ENCODE measurements around the gene NCKAP1. TPM values are rescaled to one million over a fixed set of nuclear protein-coding genes. Genes with fewer than 3 reads are reported as not detected.

NCKAP1 gene
- total RNA-seq, 1 experiment from 2014 or later: 162 TPM

DNA sequence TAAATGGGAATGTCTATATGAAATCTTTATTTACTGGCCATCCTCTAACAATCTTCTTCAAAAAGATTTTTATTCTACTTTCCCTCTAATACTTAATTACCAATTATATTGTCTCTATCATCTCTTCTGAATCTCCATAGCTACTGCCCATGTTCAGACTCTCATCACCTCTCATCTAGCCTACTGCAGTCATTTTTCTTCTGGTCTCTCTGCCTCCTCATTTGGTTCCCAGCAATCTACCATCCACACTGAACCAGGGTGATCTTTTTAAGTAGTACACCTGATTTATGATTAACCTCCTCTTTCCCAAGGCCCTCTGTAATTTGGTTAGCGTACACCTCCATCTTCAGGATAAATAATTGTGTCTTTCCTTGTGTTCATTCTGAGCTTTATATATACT, 57.6 kb downstream of the NCKAP1 start:
- no peaks in the 10 kb centered on the region for H3K9me3 ChIP-seq
- DNase-seq: no peak
- TF ChIP-seq, protein P1, sequence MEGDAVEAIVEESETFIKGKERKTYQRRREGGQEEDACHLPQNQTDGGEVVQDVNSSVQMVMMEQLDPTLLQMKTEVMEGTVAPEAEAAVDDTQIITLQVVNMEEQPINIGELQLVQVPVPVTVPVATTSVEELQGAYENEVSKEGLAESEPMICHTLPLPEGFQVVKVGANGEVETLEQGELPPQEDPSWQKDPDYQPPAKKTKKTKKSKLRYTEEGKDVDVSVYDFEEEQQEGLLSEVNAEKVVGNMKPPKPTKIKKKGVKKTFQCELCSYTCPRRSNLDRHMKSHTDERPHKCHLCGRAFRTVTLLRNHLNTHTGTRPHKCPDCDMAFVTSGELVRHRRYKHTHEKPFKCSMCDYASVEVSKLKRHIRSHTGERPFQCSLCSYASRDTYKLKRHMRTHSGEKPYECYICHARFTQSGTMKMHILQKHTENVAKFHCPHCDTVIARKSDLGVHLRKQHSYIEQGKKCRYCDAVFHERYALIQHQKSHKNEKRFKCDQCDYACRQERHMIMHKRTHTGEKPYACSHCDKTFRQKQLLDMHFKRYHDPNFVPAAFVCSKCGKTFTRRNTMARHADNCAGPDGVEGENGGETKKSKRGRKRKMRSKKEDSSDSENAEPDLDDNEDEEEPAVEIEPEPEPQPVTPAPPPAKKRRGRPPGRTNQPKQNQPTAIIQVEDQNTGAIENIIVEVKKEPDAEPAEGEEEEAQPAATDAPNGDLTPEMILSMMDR (IDR thresholded peaks at IDR 0.05; ENCODE audit: insufficient read depth in 1 of 2, low read depth in 1 of 2, low read length in 1 of 2, severe bottlenecking in 1 of 2, unreplicated experiment in 1 of 2): no peak
- ChIA-PET CTCF (interaction anchor here (0.5 to 2.2 kb wide), 8 partner anchors 9 to 416 kb away, joined by 3 to 20 read pairs (median 3); no protein-coding TSS in a partner anchor), POLR2A (interaction anchor here (1.1 kb wide), 1 partner anchor 213 kb away, joined by 3 read pairs; no protein-coding TSS in a partner anchor)
- no peaks in the 10 kb centered on the region for H3K36me3 ChIP-seq (ENCODE audit: control insufficient read depth, insufficient read depth, low read length)
- no peaks in the 10 kb centered on the region for H3K27me3 ChIP-seq (replicated peaks; ENCODE audit: control insufficient read depth, insufficient read depth, low read length)
- H3K4me1 Mint-ChIP-seq (ENCODE audit: low read depth, unreplicated experiment): no peaks in the 10 kb centered on the region
- no peak overlapping the region for H3K4me3 ChIP-seq (ENCODE audit: low read depth, low read length)
- no peak overlapping the region for H3K27ac Mint-ChIP-seq (ENCODE audit: unreplicated experiment)
- no TSS peak for BruUV-seq (replicated peaks)
- peaks cover 50% of the 10 kb centered on the region for H3K36me3 Mint-ChIP-seq (ENCODE audit: insufficient read depth, unreplicated experiment)
- intact Hi-C loops (cut with micrococcal nuclease; ENCODE audit: unreplicated experiment): loop anchor here (1.0 to 10.0 kb wide), 5 partner anchors 112 to 796 kb away; partner anchors contain the start of gene NUP35
- H3K4me1 ChIP-seq: no peaks in the 10 kb centered on the region
- H3K4me3 Mint-ChIP-seq (ENCODE audit: unreplicated experiment): no peak overlapping the region
- H3K9me3 Mint-ChIP-seq (ENCODE audit: unreplicated experiment): no peaks in the 10 kb centered on the region
- H3K27me3 Mint-ChIP-seq (ENCODE audit: insufficient read depth, unreplicated experiment): no peaks in the 10 kb centered on the region

DNA sequence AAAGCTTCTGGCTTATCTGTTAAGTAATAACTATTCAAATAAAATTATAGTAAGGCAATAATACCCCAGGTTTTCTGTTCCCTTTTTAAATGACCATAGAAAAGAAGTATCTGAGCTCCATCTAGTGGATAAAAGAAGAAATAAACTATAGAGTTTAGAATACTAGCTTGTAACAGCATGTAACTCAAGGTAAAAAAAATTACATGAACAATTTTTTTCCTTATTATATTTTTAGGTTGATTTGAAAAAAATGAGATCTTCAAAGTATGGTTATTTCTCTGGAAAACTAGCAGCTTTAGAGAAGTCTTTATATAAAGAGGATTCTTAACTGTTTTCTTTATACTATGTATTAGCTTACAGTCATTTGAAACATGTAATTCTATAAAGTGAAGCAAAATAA, 58.1 kb downstream of the NCKAP1 start:
- H3K36me3 Mint-ChIP-seq (ENCODE audit: insufficient read depth, unreplicated experiment): peaks cover 49% of the 10 kb centered on the region
- no peak overlapping the region for H3K27ac Mint-ChIP-seq (ENCODE audit: unreplicated experiment)
- ChIA-PET POLR2A (interaction anchor here (1.1 kb wide), 1 partner anchor 212 kb away, joined by 3 read pairs; no protein-coding TSS in a partner anchor), CTCF (interaction anchor here (0.5 to 2.2 kb wide), 11 partner anchors 8 to 417 kb away, joined by 3 to 20 read pairs (median 3); no protein-coding TSS in a partner anchor)
- no peak overlapping the region for H3K4me3 ChIP-seq (ENCODE audit: low read depth, low read length)
- H3K4me3 Mint-ChIP-seq (ENCODE audit: unreplicated experiment): no peak overlapping the region
- no peaks in the 10 kb centered on the region for H3K9me3 Mint-ChIP-seq (ENCODE audit: unreplicated experiment)
- intact Hi-C loops (cut with micrococcal nuclease; ENCODE audit: unreplicated experiment): loop anchor here (1.0 to 10.0 kb wide), 5 partner anchors 112 to 795 kb away; partner anchors contain the start of gene NUP35
- BruUV-seq (replicated peaks): no TSS peak
- TF ChIP-seq, protein P1 (IDR thresholded peaks at IDR 0.05; ENCODE audit: insufficient read depth in 1 of 2, low read depth in 1 of 2, low read length in 1 of 2, severe bottlenecking in 1 of 2, unreplicated experiment in 1 of 2): peak; percentile 40 to 51
- no peaks in the 10 kb centered on the region for H3K27me3 Mint-ChIP-seq (ENCODE audit: insufficient read depth, unreplicated experiment)
- no peak for DNase-seq
- H3K9me3 ChIP-seq: no peaks in the 10 kb centered on the region
- no peaks in the 10 kb centered on the region for H3K36me3 ChIP-seq (ENCODE audit: control insufficient read depth, insufficient read depth, low read length)
- no peaks in the 10 kb centered on the region for H3K4me1 ChIP-seq
- H3K27me3 ChIP-seq (replicated peaks; ENCODE audit: control insufficient read depth, insufficient read depth, low read length): no peaks in the 10 kb centered on the region
- H3K4me1 Mint-ChIP-seq (ENCODE audit: low read depth, unreplicated experiment): no peaks in the 10 kb centered on the region

GRCh38 chr2:182977463-182977862, 60.8 kb downstream of the NCKAP1 start:
- H3K36me3 Mint-ChIP-seq (ENCODE audit: insufficient read depth, unreplicated experiment): peaks cover 62% of the 10 kb centered on the region
- no peak overlapping the region for H3K27ac Mint-ChIP-seq (ENCODE audit: unreplicated experiment)
- H3K27me3 Mint-ChIP-seq (ENCODE audit: insufficient read depth, unreplicated experiment): no peaks in the 10 kb centered on the region
- H3K4me1 Mint-ChIP-seq (ENCODE audit: low read depth, unreplicated experiment): peaks cover 11% of the 10 kb centered on the region
- no peak overlapping the region for H3K4me3 ChIP-seq (ENCODE audit: low read depth, low read length)
- CTCF ChIA-PET: no interaction called here
- peaks cover 16% of the 10 kb centered on the region for H3K4me1 ChIP-seq
- no peaks in the 10 kb centered on the region for H3K36me3 ChIP-seq (ENCODE audit: control insufficient read depth, insufficient read depth, low read length)
- no TSS peak for BruUV-seq (replicated peaks)
- H3K9me3 ChIP-seq: no peaks in the 10 kb centered on the region
- DNase-seq: no peak
- intact Hi-C loops (cut with micrococcal nuclease; ENCODE audit: unreplicated experiment): no loop called here
- TF ChIP-seq, protein P1 (IDR thresholded peaks at IDR 0.05; ENCODE audit: insufficient read depth in 1 of 2, low read depth in 1 of 2, low read length in 1 of 2, severe bottlenecking in 1 of 2, unreplicated experiment in 1 of 2): no peak
- no peaks in the 10 kb centered on the region for H3K27me3 ChIP-seq (replicated peaks; ENCODE audit: control insufficient read depth, insufficient read depth, low read length)
- peaks cover 7% of the 10 kb centered on the region for H3K9me3 Mint-ChIP-seq (ENCODE audit: unreplicated experiment)
- POLR2A ChIA-PET: no interaction called here
- H3K4me3 Mint-ChIP-seq (ENCODE audit: unreplicated experiment): no peak overlapping the region

All from Caco-2 (cell line).